DMS53 treated with DMSO at 0.1 percent for 48 hours (cell line): ENCODE results near the gene TBC1D8.
"Not testable (repeated sequence)": the region's sequence is repeated elsewhere in the genome, so short reads cannot be mapped to it uniquely, and the experiment has no call there.

Experiments used
- DNase-seq: peaks from one replicate; lab custom pipeline; 2025; ENCODE audit not compliant: unreplicated experiment; lab: John Stamatoyannopoulos, UW

The TBC1D8 gene

DNA sequence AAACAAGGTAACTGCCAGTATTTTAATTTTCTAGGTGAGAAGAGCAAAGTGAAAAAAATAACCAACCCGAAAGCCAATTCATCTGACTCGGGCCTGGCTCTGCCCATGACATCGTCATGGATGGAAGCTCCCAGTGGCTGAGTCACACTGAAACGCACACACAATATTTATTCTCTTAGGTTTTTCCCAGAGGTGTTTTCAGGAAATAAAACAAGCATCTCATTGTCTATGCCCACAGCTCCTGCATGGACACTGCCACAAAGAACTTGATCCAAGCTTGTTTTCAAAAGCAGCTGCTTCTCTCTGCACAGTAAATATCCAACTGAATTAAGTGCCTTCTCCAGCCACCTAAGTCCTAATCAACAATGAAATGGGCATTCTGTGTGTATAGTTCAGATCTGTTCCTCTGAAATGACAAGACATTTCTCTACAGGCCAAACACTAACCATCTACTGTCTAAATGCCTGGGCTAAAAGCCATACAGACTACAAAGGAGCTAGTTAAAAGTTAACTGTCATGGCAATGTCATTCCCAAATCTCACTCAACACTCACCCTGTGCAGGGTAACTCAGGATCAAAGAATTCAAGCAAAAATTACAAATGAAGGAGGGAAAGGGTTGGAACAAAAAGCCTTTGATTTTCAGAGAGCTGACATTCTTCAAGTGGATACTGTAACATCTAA lies 86.2 kb downstream of the TBC1D8 start:
- DNase-seq = peak; percentile 97

DNA sequence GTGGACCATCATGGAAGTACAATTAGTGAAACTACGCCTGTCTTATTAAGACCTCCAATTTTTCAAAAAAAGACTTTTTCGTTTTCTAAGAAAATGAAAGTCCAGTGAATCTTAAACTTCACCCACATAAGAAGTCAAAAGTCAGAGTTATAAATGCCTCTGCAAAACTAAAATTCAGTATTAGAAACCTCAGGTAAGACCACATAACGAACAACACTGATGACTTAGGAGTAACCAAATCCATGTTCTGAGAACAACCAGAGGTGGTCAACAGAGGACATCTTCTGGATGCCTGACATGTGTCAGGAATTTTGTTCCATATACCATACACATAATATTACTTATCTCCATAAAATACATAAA lies 86.7 kb downstream of the TBC1D8 start:
- DNase-seq = no peak

DNA sequence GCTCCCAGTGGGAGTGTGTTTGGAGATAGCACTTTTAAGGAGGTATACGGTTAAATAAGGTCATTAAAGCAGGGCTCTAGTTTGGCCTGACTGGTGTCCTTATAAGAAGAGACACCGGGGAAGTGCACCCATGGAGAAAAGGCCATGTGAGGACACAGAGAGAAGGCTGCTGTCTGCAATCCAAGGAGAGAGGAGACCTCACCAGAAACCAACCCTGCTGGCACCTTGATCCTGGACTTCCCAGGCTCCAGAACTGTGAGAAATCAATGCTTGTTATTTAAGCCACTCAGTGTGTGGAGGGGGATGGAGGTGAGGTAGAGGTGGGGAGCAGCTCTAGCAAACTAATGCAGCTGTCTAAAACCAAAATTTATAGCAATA lies 87.1 kb downstream of the TBC1D8 start:
- DNase-seq = no peak

DNA sequence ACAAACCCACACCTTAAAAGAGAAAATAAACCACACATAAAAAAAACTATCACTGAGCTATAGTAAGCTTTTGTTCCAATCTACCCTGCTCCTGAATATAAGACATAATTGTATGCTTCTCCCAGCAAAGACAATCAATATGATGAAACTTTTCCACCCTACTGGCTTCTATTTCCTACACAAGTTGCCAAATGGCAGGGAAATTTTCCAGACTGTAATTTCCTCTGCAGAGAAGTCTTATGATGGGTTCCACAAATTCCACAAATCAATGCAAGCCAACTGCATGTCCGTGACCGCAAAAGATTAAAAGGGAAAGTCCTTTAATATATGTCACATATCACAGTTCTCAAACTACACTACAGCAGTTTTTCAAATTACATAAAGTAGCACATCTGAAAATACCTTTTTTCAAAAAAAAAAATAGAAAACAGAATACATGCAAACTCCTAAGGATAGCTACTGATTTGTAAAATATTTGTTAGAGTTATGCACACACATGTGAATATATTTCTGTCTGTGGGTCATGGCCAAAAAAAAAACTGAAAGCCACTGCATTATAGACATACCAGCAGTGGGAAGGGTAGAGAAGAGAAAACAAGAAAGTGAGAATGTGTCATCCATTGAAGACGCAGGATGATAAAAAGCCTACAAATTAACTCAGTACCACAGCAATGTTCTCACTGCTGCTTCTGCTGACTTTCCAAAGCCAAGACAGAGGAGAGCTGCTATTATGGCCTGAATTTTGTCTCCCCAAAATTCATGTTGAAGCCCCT lies 87.6 kb downstream of the TBC1D8 start:
- DNase-seq = no peak

DNA sequence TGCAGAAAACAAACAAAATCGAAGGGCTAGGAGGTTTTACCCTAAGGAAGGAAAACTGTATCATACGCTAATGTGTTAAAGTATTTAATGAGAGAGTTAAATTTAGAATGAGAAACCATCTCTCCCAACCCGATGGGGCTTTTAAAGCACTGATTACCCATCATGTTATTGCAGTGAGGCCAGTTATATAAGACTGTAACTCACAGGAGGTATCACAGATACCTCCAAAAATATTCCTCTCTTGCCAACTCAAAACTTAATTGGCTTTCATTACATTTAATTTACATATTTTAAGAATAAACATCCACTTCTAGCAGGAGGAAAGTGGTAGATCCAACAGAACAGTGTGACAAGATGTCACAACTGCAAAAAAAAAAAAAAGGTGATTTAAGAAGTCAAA lies 92.8 kb downstream of the TBC1D8 start:
- DNase-seq = no peak

DNA sequence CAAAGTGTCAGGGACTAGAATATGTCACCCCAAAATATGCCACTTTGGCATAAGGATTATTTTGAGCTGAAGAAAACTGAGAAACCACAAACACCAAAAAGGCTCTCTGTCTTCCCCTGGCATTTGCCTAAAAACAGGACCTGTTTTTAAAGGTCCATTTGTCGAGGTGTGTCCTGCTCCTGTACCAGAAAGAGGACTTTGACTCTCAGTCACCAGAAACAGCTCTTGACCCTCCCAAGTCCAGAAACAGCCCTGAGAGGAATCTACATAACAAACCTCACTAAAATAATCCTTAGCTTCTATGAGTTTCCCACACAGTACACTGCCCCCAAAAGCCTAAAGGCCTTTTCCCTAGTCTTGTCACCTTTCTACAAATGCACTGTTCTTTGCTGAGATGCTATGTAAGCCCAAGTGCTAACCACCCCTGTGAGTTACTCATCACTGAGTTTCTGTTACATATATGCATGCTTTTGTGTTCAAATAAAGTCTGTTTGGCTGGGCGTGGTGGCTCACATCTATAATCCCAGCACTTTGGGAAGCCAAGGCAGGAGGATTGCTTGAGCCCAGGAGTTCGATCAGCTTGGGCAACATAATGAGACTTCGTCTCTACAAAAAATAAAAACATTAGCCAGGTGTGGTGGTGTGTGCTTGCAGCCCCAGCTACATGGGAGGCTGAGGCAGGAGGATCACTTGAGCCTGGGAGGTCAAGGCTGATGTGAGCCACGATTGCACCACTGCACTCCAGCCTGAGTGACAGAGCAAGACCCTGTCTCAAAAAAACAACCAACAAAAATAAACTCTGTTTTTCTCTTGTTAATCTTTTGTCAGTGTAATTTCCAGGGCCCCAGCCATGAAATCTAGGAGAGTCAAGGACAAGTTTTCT lies 93.9 kb downstream of the TBC1D8 start:
- DNase-seq = no peak

DNA sequence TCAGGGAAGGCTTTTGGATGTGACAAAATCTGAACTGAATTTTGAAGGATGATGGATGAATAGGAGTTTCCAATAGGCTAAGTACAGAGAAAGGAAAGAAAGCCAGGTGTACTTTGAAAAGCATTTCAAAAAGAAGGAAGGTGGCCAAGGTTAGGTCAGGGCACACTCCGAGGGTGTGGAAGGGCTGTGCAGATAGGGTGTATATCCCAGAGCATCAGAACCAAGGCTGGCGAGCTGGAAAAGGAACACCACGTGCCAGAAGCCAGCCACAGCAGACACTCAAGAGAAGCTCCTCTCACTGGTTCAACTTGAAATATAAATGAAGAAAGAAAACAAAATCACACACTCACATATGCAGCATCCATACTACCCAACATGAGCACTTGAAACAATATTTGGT lies 98.1 kb downstream of the TBC1D8 start:
- DNase-seq = no peak

DNA sequence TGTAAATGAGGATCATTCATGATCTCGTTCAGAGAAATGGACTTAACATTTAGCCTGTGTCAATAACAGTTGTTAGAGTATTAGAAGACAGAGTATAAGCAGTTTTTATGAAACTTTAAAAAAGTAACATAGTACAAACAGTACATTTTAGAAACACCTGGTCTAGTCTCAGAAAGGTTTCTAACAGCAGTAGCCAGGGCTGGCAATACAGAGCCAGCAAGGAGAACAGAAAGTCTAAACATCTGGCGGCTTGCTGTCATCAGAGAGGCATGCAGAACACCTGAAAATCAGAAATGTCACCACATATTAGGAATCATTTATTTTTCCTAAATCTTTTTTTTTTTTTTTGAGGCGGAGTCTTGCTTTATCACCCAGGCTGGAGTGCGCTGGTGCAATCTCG lies 99.0 kb downstream of the TBC1D8 start:
- no peak for DNase-seq

DNA sequence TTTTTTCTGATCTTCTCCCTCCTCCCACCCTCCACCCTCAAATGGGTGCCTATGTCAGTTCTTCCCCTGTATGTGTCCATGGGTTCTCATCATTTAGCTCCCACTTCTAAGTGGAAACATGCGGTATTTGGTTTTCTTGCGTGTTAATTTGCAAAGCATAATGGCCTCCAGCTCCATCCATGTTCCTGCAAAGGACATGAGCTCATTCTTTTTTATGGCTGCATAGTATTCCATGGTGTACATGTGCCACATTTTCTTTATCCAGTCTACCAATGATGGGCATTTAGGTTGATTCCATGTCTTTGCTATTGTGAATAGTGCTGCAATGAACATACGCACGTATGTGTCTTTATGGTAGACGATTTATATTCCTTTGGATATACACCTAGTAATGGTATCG lies 100.3 kb downstream of the TBC1D8 start:
- not testable (repeated sequence) for DNase-seq

DNA sequence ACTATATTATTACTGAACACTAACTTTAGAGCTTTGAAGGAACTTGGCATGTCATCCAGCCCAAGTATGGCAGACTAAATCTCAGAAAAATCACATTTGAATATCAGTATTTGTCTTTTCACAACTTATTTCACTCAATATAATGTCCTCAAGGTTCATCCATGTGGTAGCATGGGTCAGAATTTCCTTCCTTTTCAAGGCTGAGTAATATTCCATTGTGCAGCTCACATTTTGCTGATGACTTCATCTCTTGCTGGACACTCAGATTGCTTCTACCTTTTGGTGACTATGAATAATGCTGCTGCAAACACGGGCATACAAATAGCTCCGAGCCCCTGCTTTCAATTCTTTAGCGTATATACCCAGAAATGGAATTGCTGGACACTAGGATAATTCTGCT lies 102.4 kb downstream of the TBC1D8 start:
- no peak for DNase-seq

DNA sequence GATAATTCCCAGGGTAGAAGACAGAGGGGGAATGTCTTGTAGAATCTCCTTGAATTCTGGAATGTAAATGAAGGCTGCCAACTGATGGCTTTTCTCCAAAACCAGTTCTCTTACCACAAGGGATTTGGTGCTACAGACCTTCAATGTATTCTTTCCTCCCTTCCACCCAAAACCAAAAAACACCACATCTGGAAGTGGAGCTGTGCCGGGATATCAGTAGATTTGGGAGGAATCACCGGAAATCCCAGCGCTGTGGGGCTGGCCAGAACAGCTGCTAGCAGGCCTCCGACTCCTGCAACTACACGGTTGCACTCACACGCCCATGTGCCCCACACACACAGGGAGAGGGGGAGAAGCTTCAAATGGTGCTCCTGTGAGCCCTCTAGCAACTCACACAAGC lies 103.4 kb downstream of the TBC1D8 start:
- no peak for DNase-seq

DNA sequence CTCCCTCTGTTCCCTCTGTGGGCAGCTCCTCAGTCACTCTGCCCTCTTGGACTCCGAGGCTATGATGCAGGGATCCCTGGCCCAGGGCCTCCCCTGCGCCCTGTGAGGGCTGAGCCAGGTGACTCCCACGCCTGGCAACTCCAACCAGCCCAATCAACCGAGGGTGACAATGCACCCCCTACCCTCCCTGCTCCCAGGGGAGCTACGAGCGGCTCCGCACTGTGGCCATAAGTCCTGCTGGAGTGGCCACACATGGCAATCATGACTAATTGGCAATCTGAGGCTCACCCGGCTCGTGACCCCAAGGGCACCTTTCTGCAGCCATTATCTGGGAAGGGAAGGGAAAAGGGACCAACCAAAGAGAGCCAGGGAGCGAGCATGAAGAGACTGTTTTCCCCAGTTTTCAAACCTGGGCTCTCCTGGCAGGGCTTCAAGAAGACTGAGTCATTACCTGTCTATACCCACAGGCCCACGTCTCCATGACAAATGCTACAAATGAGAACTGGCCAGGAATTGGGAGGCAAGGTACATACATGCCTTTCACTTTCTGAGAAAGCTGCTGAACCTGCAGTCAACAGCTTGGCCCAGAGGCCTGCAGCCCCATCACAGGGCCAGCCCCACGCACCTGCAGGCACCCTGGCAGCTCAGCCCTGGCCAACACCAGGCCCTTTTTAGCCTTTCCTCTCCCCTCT lies 104.0 kb downstream of the TBC1D8 start:
- DNase-seq = no peak

DNA sequence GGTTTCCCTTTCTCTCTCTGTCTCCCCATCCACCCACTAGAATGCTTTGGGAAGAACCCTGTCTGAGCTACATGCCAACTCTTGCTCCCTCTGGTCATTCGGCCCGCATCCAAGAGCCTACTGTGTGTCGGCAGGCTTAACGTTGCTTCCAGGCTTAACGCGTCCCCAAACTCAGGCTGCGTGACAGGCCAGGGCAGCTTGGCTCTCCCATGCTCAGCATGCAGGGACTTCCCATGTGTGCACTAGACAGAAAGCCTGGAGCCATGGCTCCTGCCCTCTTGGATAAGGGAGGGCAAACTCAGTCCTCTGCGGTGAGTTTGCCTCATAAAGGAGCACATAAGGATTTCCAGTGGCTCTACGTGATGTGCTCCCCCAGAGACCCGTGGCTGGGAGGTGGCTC lies 105.9 kb downstream of the TBC1D8 start:
- DNase-seq = no peak

DNA sequence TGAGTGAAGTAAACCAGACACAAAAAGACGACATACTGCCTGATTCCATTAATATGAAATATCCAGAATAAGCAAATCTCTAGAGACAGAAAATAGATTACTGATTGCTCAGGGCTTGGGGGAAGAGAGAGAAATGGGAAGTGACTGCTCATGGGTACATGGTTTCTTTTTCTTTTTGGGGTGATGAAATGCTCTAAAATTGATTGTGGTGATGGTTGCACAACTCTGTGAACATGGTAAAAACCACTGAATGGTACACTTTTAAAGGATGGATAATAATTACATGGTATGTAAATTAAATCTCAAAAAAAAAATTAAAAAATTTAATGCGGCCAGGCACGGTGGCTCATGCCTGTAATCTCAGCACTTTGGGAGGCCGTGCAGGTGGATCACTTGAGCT lies 109.8 kb downstream of the TBC1D8 start:
- no peak for DNase-seq

DNA sequence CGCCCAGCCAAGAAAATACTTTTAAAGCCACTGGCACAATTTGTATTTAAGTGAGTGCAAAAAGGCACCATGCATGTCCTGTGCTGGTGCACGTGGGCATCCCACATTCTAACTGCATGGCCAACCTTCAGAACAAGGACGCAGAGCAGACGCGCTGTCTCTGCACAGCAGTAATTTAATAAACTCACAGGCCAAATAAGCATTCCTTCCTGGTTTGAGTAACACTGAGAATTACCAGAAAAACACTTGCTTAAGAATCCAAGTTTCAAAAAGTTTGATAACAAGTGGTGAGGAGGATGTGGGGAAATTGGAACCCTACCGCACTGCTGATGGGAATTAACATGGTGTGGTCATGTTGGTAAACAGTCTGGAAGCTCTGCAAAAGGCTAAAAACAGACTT lies 110.4 kb downstream of the TBC1D8 start:
- DNase-seq = no peak

DNA sequence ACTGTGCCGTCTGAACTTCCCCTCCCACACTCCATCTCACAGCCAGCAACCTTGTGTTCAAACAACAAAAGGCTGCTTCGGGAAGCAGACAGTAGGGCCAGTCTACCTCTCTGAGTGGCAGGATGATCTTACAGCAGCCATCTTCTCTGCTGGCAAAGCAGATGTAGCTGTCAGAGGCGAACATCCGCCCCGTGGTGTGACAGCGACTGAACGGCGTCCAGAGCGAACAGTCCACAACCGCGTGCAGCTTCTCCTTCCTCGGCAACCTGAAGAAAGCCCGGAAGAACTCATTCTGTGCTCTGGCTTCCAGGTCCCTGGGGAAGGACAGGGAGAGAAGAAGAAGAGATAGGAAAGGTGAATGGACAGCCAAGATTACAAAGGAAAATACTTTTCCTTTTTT lies 111.1 kb downstream of the TBC1D8 start:
- no peak for DNase-seq

DNA sequence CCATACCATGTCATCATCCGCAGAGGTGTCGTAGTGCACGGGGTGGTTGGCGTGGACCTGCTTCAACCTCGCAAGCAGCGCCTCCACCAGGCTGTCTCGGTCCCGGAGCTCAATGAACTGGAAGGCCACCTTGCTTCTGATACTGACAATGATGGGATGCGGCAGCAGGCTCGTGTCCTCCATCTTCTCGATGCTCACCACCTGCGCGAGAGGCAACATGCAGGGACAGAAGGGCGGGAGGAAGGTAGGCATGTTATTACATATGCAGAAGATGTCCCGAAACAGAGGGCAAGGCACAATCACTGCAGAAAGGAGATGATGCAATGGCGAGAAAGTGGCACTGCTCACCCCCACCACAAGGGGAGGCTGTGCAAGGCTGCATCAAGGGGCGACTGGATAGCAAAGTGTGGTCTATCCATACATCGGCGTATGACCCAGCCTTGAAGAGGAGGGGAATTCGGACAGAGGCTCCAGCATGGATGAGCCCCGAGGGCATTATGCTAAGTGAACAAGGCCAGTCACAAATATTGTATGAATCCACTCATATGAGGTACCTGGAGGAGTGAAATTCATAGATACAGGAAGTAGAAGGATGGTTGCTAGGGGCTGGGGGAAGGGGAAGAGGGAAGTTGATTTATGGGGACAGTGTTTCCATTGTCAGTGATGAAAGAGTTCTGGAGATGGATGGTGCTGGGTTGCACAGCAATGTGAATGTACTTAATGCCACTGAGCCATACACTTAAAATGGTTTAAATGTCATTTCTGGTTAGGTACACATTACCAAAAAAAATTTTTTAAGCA lies 112.5 kb downstream of the TBC1D8 start:
- DNase-seq = peak; percentile 37

DNA sequence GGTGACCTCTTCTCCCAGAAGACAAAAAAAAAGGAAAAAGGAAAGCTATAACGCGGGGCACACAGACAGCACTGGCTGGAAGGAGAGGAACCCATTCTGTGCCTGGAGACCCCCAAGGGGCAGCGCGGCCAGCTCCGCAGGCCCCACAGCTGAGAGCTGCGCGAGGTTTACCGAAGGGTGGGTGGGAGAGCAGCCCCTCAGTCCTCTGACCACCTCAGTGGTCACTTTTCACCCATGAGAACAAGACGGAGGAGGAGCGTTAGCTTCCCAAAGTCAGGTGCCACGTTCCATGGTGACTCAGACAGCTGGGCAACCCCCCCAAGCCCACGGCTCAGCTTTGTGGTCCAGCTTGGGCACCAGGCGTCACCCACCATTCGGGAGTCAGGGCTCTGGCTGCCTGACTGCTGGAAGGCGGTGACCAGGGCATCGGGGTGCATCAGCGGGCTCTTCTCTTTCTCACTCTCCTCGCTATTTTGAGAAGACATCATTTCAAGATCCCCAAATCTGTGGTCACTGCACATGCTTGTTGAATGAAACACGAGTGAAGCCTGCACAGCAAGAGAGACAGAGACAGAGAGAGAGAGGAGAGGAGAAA lies 113.9 kb downstream of the TBC1D8 start:
- no peak for DNase-seq

DNA sequence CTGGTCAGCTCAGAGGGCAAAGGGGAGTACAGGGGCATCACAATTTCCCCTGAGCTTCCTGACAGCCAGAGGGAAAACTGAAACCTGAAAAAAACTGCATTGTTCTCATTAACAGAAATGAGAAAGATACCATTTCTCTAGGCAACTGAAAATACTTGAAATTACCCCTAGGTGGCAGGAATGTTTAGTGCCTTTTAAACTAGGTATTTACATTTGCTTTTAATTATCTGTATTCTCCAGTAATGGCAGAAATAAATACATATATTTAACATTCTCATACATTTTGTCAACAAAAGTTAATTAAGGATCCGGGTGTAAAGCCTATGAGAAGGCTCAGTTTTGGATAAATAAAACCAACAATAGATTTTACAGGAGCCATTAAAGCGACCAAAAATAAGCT lies 114.6 kb downstream of the TBC1D8 start:
- peak; percentile 12 for DNase-seq

DNA sequence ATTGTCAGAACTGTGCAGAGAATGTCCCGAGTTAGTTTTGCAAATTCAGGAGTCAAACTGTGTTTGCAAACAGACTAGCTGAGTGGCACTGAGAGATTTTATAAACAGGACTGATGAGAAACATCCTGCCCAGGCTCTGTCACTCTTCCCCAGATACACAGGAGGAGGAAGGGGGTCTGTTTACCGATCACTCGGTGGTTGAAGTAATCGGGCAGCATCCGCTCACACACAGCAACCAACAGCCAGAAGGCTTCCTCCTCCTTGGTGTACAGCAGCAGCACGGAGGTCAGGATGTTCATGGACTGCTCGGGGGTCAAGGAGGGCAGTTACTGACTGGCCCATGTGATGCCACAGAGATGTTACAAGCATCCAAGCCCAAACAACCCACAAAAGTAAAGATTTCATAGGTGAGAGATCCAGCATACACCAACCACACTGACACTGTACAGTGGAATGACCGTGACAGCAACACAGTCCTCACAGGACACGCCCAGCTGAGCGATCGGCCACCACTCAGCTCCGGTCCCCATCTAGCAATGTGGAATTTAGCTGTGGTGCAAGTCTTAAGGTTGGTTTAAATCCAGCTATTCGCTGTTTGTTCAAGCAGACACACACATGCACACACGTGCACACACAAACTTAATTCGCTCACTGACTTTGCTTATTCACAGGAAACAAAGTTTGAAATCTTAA lies 119.0 kb downstream of the TBC1D8 start:
- DNase-seq = no peak
